Motor neuron (in vitro differentiated cells): ENCODE results near the gene MYBPH. TPM values are rescaled to one million over a fixed set of nuclear protein-coding genes. Genes with fewer than 3 reads are reported as not detected.

ENCODE experiments used
- ATAC-seq, 8 experiments: fragments of 200-7000 bp; cut with Tn5 transposase; replicated peaks in 6 of 8; 2 replicates each; pipeline ENCODE4 v1.8.0; 2021; ENCODE audit warnings: mild to moderate bottlenecking in 8 of 8, moderate library complexity in 8 of 8
- H3K27ac ChIP-seq, 2 donors: fragments of 250-450 bp; sonication (Bioruptor Pico); 2 replicates each; pipeline ENCODE4 v1.9.0; 2021; ENCODE audit warnings: antibody characterized with exemption in 2 of 2, mild to moderate bottlenecking in 2 of 2, moderate library complexity in 1 of 2
- H3K4me1 ChIP-seq, 2 donors: fragments of 250-450 bp; sonication (Bioruptor Pico); replicated peaks in 1 of 2; 2 replicates each; pipeline ENCODE4 v1.6.1; 2021; ENCODE audit warnings: antibody characterized with exemption in 2 of 2, mild to moderate bottlenecking in 2 of 2, moderate library complexity in 1 of 2
- H3K4me3 ChIP-seq, 5 donors: fragments of 250-450 bp; sonication (Bioruptor Pico); 2 replicates each; pipeline ENCODE4 v1.9.0; 2021; ENCODE audit warnings: antibody characterized with exemption in 5 of 5, mild to moderate bottlenecking in 5 of 5, moderate library complexity in 4 of 5
- whole genome bisulfite sequencing, 10 experiments: fragments of 450-650 bp; shearing (Covaris generic); methylation state at CpG; one replicate each; pipeline ENCODE4 v1.0.0; 2022; 5-methylcytosine and 5-hydroxymethylcytosine counted together
- in situ Hi-C, 9 experiments: fragments of 400-800 bp; cut with MboI; loops; one replicate each; pipeline ENCODE4 v1.15.0; 2021; ENCODE audit warnings: low sequenced_read_pairs in 9 of 9, low pct_unique_long_range_greater_than_20kb in 2 of 9; ENCODE audit not compliant: unreplicated experiment in 9 of 9
- total RNA-seq, 8 experiments: library from RNA; unstranded; fragments of 300-600 nt; gene quantifications; 2 replicates each; pipeline versions ENCODE4 v1.2.3 to v1.2.4, GENCODE V29; 2022

The MYBPH gene
- total RNA-seq, 8 experiments from 2014 or later = 0.09 to 0.24 (median 0.15) TPM; not detected in 3

DNA sequence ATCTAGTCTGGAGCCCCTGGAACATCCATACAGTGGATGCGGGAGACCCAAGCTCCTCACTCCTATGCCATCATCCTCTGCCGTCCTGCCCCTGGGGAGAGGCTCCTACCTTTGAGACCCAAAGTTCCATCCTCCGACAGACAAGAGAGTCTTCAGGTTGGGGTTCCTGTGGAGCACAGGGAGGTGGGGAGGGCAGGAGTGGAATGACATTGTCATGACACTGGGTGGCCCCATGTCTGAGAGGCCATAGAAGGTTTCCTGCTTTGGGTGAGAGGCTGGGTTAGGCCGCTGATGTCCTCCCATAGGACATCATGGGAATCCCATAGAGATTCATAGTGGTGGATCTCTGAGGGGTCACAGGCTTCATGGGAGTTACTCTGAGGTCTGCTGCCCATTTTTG is 8.8 kb upstream of the MYBPH start:
- 55 to 91% (median 80%) methylated on average over 1 to 4 of the region's 4 CpGs; no CpG with 5 or more reads in 3 of the 10 experiments for WGBS, 10 experiments
- Histone ChIP-seq H3K4me3 (no peak overlapping the region), H3K4me1 (peaks cover 11 to 12% of the 10 kb centered on the region in 2 donors), H3K27ac (no peak overlapping the region)
- in situ Hi-C loops = no loop called here
- ATAC-seq = no peak

DNA sequence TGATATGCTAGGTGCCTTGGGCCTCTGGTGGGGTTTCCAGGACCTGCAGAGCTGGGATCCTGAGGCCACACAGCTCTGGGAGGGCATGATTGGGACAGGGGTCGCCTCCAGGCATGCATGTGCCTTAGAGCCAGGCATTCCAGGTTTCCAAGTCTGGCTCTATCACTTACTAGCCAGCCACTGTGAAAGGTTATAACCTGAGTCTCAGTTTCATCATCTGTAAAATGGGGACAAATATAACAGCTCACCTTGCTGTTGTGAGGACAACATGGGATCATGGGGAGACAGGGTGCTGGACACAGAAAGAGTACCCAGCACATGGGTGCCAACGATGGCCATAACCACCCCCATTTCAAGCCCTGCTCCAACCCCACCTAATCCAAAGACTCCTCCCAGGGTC is 8.2 kb upstream of the MYBPH start:
- H3K4me1 ChIP-seq = peaks cover 11 to 12% of the 10 kb centered on the region in 2 donors
- 17 to 100% (median 75%) methylated on average over 1 to 2 of the region's 2 CpGs; no CpG with 5 or more reads in 4 of the 10 experiments for WGBS, 10 experiments
- ATAC-seq = no peak
- in situ Hi-C loops = no loop called here
- no peak overlapping the region for H3K4me3 ChIP-seq
- no peak overlapping the region for H3K27ac ChIP-seq

DNA sequence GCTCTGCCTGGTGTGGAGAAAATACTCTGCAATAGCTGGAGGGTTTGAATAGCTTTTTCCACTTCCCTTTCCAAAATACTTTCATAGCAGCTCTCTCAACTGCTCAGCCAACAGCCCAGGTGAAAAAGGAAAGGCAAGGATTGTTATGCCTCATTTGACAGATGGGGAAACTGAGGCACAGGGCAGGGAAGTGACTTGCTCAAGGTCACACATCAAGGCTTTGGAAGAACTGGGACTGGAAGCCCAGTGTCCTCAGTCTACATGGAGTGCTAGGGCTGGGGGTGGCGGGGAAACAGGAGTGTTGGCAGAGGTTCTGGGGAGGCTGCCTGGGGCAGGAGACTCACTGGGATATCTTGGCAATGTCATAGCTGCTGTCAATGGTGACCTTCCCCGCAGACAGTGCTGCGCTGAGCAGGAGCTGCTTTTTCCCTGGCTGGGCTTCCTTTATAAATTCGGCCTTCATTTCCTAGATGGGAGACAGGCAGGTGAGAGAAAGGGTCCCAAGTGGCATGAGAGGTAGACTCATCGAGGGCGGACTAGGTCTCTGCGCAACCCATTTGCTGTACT is 6.8 kb upstream of the MYBPH start:
- ATAC-seq = no peak
- no peak overlapping the region for H3K27ac ChIP-seq
- H3K4me1 ChIP-seq = peaks cover 20 to 23% of the 10 kb centered on the region in 2 donors
- 91 to 100% (median 100%) methylated on average over 1 to 7 of the region's 7 CpGs; no CpG with 5 or more reads in 5 of the 10 experiments for WGBS, 10 experiments
- in situ Hi-C loops = no loop called here
- no peak overlapping the region for H3K4me3 ChIP-seq

DNA sequence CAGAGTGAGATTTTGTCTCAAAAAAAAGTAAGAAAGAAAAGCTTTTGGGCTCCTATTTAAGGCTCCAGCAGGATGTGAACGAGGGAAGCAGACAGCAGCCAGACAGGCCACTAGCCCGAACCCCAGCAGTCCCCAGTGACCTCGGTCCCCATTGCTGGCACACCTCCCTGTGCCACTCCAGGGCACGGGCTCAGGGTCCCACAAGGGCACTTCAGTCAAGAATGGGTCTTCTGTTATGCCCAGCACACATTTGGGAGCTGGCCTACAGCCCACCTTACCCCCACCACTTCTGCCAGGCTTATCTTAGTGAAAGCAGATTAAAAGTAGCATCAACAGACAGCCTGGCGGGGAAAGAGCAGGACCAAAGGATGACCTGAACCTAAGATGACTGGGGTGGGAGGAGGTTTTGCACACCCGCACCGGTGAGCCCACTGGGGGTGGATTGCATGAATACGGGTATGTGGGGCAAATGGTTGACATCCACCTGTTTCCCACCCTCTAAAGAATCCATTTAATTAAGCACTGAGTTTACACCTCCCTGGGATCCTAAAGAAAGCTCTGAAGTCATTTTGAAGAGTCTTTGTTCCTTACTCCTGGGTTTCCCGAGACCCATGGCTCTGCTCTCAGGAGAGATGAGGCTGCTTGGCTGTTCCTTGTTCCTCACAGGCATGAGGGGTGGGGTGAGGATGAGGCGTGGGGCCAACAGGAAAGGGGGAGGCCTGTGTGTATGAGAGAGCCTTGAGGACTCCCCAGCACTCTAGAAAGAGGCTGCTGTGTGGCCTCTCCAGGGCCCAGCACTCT is 6.2 kb upstream of the MYBPH start:
- ATAC-seq = no peak
- 52 to 89% (median 71%) methylated on average over 2 to 10 of the region's 10 CpGs; no CpG with 5 or more reads in 4 of the 10 experiments for WGBS, 10 experiments
- no peak overlapping the region for H3K27ac ChIP-seq

DNA sequence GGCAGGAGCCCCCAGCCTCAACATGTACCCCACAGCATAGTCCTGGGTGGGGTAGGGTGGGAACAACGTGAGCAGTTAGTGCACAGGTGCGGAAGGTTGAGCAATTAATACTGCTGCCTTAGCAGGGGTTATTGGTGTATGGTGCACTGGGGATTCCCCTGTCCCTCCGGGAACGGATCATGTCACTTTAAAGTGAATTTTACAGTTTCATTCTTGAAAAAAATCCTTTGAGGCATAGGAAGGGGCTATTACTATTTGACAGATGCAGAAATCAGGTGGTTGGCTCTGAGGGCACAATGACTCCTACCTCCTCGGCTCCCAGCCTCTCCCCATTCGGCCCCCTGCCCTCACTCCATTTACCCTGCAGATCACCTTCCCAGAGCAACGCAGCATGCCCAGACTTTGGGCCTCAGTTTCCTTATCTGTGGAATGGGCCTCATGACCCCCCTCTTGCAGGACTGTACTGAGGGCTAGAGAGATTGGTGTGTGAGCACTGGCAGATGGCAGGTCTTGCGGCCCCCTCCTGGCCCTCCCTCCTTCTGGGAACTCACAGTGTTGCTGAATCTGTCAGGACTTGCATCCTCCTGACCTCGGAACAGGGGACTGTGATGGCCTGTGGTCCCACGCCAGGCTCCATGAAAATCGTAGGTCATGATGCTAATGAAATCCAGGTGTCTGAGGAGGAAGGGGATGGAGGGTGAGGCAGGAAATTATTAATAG is 5.1 kb upstream of the MYBPH start:
- WGBS, 10 experiments = 74 to 80% (median 77%) methylated on average over 1 to 10 of the region's 11 CpGs; no CpG with 5 or more reads in 4 of the 10 experiments
- no peak overlapping the region for H3K27ac ChIP-seq
- in situ Hi-C loops = no loop called here
- ATAC-seq = no peak
- H3K4me1 ChIP-seq = peaks cover 17 to 18% of the 10 kb centered on the region in 2 donors
- H3K4me3 ChIP-seq = no peak overlapping the region

More for the DNA sequence above, 6.2 kb upstream of the MYBPH start:
- Histone ChIP-seq H3K4me1 (peaks cover 19 to 23% of the 10 kb centered on the region in 2 donors), H3K4me3 (no peak overlapping the region)
- in situ Hi-C loops = no loop called here

DNA sequence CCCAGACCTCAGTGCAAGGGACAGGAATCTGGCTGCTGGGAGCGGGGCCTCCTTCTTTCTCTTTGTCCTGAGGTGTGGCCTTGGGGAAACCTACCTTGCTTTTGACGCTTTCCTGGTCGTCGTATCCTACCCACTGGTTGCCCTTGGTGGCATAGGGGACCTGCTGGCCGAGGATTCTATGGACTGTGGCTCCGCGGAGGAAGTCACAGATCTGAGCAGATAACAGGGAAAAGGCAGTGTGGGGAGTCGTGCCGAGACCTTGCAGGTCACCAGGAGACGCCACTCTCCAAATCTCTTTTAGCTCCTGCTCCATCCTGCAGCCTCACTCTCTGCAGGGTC is 4.0 kb upstream of the MYBPH start:
- no peak for ATAC-seq
- H3K4me1 ChIP-seq = peaks cover 18 to 24% of the 10 kb centered on the region in 2 donors
- no peak overlapping the region for H3K27ac ChIP-seq
- in situ Hi-C loops = no loop called here
- no peak overlapping the region for H3K4me3 ChIP-seq
- WGBS, 10 experiments = 87 to 97% (median 91%) methylated on average over 1 to 5 of the region's 10 CpGs; no CpG with 5 or more reads in 6 of the 10 experiments

DNA sequence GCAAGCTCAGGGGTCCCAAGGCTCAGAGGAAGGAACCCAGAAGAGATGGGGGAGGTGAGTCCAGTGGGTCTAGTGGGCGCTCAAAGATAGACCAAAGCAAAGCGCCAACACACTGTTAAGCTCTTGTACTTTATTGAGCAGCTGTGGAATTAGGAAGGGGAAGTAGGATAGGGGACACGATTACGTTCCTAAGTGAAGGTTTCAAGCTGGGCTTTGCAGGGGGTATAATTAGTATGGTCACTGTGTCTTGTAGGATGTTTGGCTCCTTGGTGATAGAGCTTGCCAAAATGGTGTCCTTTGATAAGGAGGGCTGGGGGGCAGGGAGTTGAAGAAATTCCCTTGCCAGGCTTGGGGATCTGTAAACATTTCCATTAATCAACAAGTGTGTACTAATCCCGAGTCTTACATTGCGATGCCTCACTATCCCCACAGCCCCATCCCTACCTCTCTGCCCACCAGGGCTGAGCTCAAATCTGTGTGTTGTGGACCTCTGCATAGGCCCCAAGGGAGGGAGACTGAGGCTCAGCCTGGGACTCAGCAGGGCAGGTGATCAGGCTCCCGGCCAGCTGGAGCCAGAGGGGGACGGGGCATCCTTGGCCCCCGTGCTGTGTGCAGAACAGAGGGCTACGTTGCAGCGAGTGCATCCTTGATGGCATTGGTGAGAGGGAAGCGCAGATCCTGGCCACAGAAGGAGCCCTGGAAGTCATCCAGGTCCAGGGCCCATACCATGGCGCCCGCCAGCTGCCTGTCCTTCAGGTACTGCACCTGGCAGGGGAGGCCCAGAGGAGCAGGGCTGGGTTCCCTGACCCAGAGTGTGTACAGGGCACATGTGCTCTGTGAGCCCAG is 3.4 kb upstream of the MYBPH start:
- in situ Hi-C loops = no loop called here
- Histone ChIP-seq H3K4me3 (no peak overlapping the region), H3K4me1 (peaks cover 18 to 24% of the 10 kb centered on the region in 2 donors), H3K27ac (no peak overlapping the region)
- ATAC-seq = no peak
- 64 to 100% (median 92%) methylated on average over 2 to 9 of the region's 14 CpGs; no CpG with 5 or more reads in 2 of the 10 experiments for WGBS, 10 experiments

DNA sequence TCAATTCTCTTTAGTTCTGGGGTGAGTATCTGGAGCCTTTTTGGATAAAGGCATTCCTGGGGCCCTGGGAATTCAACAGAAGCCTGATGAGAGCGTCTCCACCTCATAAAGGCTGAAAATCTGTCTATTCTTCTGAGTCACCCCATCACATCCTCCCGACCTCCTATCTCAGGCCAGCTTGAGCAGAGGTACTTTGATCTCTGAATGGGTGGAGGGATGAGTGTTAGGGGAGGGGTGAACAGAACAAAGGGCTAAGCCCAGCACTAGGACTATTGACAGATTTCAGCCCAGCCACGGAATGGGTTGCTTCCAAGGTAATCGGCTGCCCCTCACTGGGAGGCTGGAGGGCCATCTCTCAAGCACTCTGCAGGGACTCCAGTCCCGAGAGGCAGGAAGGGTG is 2.5 kb upstream of the MYBPH start:
- Histone ChIP-seq H3K4me3 (no peak overlapping the region), H3K4me1 (peaks cover 18 to 28% of the 10 kb centered on the region in 2 donors), H3K27ac (peak overlapping the region in 1 of 2 donors; percentile 41)
- WGBS, 10 experiments = 0 to 23% (median 13%) methylated on average over 1 to 5 of the region's 5 CpGs; no CpG with 5 or more reads in 2 of the 10 experiments
- in situ Hi-C loops = no loop called here
- peak in 7 of 8 experiments; percentile 15 to 51 (median 46) for ATAC-seq

DNA sequence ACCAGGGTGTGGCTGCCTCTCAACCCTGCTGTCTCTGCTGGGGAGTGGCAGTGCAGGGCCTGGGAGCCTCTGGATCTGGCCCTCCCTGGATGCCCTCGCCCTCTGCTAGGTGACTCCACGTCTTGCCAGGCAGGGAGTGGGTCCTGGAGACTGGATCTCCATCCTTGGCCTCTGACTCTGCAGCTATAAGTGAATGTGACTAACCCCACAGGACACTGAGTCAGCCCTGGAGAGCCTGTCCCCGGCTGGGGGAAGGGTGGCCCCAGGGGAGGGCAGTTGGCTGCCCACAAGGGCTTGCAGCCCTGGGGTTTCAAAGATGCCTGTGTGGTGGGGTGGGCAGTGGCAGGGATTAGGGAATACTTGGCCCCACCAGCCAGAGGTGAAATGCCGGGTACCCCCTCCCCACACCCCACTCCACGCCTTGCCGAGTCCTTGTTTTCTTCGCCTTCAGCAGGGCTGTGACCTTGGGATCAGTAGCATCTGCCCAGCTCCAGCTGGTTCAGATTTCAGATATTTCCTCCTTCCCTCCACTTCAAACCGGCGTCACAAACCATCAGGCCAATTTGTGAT is 1.9 kb upstream of the MYBPH start:
- in situ Hi-C loops = no loop called here
- peaks cover 18 to 28% of the 10 kb centered on the region in 2 donors for H3K4me1 ChIP-seq
- WGBS, 10 experiments = 17 to 100% (median 48%) methylated on average over 1 to 8 of the region's 9 CpGs; no CpG with 5 or more reads in 6 of the 10 experiments

DNA sequence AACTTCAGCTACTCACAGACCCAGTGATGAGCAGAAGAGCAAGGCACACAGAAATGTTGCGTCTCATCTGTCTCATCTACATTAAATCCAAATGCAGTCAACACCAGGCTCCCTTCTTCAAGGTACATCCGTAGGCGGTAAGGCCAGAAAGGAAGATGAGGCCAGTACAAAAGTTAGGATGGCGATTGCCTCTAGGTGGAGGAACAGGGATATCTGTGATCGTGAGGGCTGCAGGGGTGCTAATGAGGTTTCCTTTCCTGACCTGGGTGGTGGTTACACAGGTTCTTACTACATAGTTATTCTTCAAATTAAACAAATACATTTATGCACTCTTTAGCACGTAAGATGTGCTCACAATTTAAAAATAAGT is 1.4 kb upstream of the MYBPH start:
- H3K4me1 ChIP-seq = peaks cover 18 to 28% of the 10 kb centered on the region in 2 donors
- in situ Hi-C loops = no loop called here

More for the DNA sequence above, 1.9 kb upstream of the MYBPH start:
- Histone ChIP-seq H3K4me3 (no peak overlapping the region), H3K27ac (peak overlapping the region in 1 of 2 donors; percentile 41)
- peak; percentile 18 to 69 (median 60) for ATAC-seq

DNA sequence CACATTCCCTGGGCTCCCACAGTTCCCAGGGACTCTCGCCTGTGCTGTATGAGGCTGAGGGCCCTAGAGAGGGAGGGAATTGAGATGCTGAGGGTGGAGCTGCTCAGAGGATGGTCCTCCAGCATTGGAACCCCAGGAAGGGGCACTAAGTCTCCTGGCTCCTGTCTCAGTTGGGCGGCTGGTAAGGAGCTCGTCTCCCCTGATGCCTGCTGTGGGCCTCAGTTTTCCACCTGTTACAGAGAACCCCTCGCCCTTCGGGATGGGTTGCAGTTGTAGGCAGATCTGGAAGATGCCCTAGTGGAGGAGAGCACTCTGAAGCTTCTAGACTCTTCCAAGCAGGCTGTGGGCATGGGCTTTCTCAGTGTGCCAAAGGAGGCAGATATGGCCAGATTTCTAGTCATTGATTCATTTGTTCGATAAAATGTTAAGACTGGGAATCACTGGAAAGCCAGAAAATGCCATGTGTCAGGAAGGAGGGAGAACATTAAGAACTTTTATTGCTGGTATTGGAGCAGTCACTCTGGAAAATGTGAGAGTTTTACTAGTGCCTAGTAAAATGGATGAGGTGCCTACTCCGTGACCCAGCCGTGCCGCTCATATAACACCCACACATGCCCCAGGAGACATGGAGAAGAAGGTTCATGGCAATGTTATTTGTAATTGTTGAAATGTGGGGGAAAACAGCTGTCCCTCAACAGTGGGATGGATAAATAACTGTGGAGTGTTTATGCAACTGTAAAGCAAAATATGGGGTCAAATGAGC is 828 bp upstream of the MYBPH start:
- 60 to 100% (median 84%) methylated on average over 1 to 9 of the region's 9 CpGs; no CpG with 5 or more reads in 2 of the 10 experiments for WGBS, 10 experiments
- Histone ChIP-seq H3K27ac (no peak overlapping the region), H3K4me1 (peaks cover 18 to 28% of the 10 kb centered on the region in 2 donors), H3K4me3 (no peak overlapping the region)
- ATAC-seq = no peak
- in situ Hi-C loops = no loop called here

More for the DNA sequence above, 1.4 kb upstream of the MYBPH start:
- ATAC-seq = no peak
- WGBS, 10 experiments = 62 to 96% (median 88%) methylated on average over 1 to 6 of the region's 6 CpGs; no CpG with 5 or more reads in 2 of the 10 experiments
- Histone ChIP-seq H3K4me3 (no peak overlapping the region), H3K27ac (no peak overlapping the region)
